ENCODE data around the gene RTKN. TPM values are rescaled to one million over a fixed set of nuclear protein-coding genes. Genes with fewer than 3 reads are reported as not detected.

Gene RTKN
- total and polyA plus RNA-seq, 9 of the 15 experiments (the other 6 are each of a cell fraction or from before 2014, with no cell fraction given) = 0.14 to 6.9 (median 3.6) TPM

- TF ChIP-seq ARID4B (CRISPR knock-in tag; IDR thresholded peaks at IDR 0.05) (peak; percentile 92), ATF4 (CRISPR knock-in tag; IDR thresholded peaks at IDR 0.05) (peak; percentile 51), ZNF764 (CRISPR knock-in tag; IDR thresholded peaks at IDR 0.05; ENCODE audit: low read depth) (no peak), JUN (IDR thresholded peaks at IDR 0.05; ENCODE audit: borderline replicate concordance, low read depth, low read length) (no peak), JUN (CRISPR knock-in tag; IDR thresholded peaks at IDR 0.05; ENCODE audit: borderline replicate concordance) (no peak), HDAC6 (IDR thresholded peaks at IDR 0.05; ENCODE audit: low read depth, low read length) (peak; percentile 82; the same call in 1 of the 2 replicates), NEUROD1 (IDR thresholded peaks at IDR 0.05; ENCODE audit: borderline replicate concordance, low read depth, low read length, partially characterized antibody) (peak; percentile 48), ZBTB2 (IDR thresholded peaks at IDR 0.05) (no peak), ESRRB (CRISPR knock-in tag; IDR thresholded peaks at IDR 0.05; ENCODE audit: borderline replicate concordance) (peak; percentile 67; the same call in 1 of the 2 replicates), RNF2 (IDR thresholded peaks at IDR 0.05) (peak; percentile 46), HCFC1 (IDR thresholded peaks at IDR 0.05; ENCODE audit: low read depth, low read length) (peak; percentile 84), ZFP36 (IDR thresholded peaks at IDR 0.05; ENCODE audit: low read depth, low read length, partially characterized antibody) (no peak), ZKSCAN1 (IDR thresholded peaks at IDR 0.05; ENCODE audit: low read depth, low read length) (0 out of 2 replicates have a peak, but pooled peaks have one; percentile 30), NFE2L1 (tag; IDR thresholded peaks at IDR 0.05; ENCODE audit: borderline replicate concordance, low read depth) (no peak), SMARCA4 (IDR thresholded peaks at IDR 0.05) (no peak), ETV5 (CRISPR knock-in tag; IDR thresholded peaks at IDR 0.05; ENCODE audit: low read depth) (peak; percentile 96), ARID3A (IDR thresholded peaks at IDR 0.05; ENCODE audit: borderline replicate concordance, low read depth, low read length) (no peak), PPARD (CRISPR knock-in tag; IDR thresholded peaks at IDR 0.05) (no peak), SMAD3 (CRISPR knock-in tag; conservative IDR thresholded peaks at IDR 0.05) (no peak), BHLHE40 (IDR thresholded peaks at IDR 0.05; ENCODE audit: low read length) (no peak)
Observed at GRCh38 chr2:74472086-74472944, 30.6 kb upstream of the RTKN start, which contains the start of gene MRPL53 (continued).

Measured in K562 (cell line).